GM19193 (cell line): ENCODE measurements around the gene CRTAC1.

Experiments
- POLR2A ChIP-seq: IDR thresholded peaks from 4 replicates; pipeline ENCODE4 v1.6.1; 2011; ENCODE audit not compliant: insufficient read depth, insufficient read length; ENCODE audit errors: extremely low read depth

CRTAC1 gene

DNA sequence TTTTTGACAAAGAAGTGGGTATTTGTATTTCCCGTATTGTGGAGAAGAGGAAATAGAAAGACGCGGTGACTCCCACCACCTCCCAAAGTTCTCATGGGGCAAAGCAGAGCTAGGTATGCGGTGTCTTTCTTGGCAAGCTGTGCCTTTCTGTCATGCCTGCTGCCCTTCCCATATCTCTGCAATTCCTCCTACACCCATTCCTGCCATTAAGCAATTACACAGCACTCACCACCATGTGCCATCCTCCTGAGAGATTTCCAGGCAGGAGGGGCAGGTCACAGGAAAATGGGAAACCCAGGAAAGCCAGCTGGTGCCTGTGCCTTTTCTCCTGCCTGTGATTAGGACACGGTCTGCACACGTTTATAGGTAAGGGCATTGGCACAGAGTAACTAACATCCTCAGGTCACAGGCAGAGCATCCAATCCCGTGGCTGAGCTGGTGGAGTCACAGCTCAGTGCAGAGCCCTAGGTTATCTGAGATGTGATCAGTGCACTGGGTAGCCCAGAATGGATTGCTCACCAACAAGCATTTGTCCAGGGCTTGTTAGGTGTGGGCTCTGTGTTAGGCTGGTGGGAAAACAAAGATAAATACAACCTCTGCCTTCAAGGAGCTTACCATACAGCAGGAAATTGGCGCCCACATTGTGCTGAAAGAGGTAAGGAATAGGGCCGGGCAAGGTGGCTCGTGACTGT lies 9.4 kb upstream of the CRTAC1 start:
- TF ChIP-seq POLR2A, result no peak

DNA sequence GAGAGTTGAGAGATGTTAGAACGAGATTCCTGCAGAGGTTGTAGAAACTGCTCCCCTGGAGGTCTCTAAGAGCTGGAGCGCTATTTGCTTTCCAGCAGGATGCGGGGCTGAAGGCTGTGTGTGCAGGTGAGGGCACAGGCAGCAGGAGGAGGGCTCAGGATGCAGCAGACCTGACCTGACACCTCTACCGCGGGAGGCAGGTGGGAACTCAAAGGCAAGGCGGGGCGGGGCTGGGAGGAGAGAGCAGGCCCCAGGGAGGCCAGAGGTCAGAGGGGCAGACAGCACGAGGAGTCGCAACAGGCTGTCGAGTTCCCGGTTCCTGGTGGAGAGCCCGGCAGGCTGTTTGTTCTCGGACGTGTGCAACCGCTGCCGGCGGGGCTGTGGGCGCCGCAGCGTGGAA lies 7.9 kb upstream of the CRTAC1 start:
- no peak for TF ChIP-seq POLR2A

- TF ChIP-seq POLR2A, result no peak
Measured at GRCh38 chr10:98035599-98035998, 5.2 kb upstream of the CRTAC1 start.

DNA sequence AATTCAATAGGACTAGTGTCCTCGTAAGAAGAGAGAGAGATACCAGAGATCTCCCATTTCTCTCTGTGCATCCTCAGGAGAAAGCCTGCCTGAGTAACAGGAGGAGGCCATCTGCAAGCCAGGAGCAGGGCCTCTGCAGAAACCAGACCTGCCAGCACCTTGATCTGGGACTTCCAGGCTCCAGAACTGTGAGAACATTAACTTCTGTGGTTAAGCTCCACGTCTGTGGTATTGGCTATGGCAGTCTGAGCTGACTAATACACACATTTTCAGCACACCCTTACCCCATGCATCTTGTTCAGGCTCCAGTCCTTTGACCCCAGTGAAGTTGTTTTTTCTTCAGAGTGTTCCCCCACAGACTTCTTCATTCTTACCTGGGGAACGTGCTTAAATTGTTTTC lies 3.1 kb upstream of the CRTAC1 start:
- no peak for TF ChIP-seq POLR2A

- TF ChIP-seq POLR2A, result no peak
Measured at GRCh38 chr10:98031440-98031839, 1.0 kb upstream of the CRTAC1 start.

GRCh38 chr10:98030991-98031431 lies 590 bp upstream of the CRTAC1 start:
- no peak for TF ChIP-seq POLR2A

DNA sequence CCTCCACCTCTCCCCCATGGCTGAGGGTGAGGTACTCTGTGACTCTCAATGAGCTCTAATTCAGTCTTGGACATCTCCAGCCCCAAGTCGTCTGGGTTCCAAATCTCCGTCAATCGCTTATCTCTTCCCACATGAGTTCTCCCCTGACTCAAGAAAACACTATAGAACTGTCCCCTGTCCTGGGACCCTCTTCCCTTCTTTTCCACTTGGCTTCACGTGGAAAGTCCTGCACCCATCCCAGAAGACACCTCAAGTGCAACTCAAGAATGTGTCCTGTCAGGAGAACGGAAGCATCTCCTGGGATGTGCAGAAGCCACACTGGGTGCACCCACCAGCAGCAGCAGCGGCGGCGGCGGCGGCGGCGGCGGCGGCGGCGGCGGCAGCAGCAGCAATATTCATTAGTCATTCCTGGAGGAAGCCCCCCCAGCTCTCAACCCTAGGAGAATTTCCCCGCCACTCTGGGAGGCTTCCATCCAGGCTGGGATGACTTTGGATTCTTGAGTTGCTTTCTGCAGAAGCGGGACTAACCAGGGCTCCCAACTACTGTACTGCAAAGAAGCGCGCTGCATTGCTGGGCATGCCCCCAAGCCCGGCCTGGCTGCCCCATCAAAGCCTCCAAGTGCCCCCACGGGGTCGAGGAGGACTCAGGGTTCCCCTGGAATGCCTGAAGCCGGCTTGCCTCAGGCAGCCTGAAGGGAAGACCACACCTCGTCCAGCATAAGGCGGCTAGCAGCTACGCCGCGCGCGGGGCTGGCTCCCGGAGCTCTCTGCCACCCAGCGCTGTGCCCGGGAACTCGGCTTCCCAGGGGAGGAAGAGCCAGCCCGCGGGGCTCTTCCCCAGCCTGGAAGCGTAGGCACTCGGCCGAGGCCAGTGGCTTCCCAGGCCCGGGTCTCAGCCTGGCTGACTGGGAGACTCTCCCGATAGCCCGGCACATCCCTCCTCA lies 1.0 kb downstream of the CRTAC1 start:
- no peak for TF ChIP-seq POLR2A

DNA sequence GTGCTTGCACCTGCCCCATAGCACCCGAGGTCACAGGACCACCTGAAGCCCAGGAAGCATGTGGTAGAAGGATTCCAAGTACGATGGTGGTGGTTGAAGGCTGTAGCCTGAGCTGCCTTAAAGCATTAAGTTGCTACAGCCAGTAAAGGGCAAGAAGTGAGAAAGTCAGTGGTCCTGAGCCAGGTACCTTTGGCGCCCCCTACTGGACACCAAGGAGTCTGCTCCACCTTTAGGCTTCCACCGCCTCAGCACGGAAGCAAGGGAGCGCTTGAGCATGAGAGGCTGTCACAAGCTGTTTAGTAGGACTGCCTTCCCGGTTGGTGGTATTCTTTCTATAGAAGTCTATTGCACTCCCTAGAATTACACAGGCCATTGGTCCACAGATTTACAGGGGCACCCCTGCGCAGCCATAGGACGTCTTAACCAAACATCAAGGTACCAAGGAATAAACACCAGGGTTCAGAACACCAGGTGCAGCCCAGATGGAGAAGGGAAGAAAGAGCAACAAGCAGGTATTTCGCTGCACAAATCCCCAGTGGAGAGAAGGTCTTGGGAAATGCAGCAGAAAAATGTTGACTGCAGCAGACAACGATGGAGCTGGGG lies 2.2 kb downstream of the CRTAC1 start:
- no peak for TF ChIP-seq POLR2A

DNA sequence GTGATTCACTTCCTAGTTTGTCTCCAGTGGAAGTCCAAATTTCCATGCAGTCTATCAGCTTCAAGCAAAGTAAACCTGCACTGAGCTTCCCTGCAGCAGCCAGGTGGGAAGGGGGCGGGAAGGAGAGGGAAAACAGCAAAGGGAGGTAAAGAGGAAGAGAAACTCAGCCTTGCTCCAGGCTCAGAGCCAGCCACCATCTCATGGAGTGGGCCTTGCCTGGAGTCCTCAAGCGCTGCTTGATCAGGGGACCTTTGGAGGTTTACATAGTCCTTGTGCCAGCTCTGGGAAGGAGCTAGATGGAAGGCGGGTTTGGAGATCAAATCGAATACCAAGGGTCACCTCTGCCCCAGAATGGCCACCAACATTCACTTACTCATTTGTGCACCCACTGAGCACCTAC lies 7.4 kb downstream of the CRTAC1 start:
- TF ChIP-seq POLR2A, result no peak

- TF ChIP-seq POLR2A, result no peak
Measured at GRCh38 chr10:98020784-98021183, 9.6 kb downstream of the CRTAC1 start.

GRCh38 chr10:98020254-98020653 lies 10.2 kb downstream of the CRTAC1 start:
- TF ChIP-seq POLR2A, result no peak

GRCh38 chr10:98019784-98020183 lies 10.6 kb downstream of the CRTAC1 start:
- TF ChIP-seq POLR2A, result no peak

- TF ChIP-seq POLR2A, result no peak
Measured at GRCh38 chr10:98016772-98017475, 13.5 kb downstream of the CRTAC1 start.

DNA sequence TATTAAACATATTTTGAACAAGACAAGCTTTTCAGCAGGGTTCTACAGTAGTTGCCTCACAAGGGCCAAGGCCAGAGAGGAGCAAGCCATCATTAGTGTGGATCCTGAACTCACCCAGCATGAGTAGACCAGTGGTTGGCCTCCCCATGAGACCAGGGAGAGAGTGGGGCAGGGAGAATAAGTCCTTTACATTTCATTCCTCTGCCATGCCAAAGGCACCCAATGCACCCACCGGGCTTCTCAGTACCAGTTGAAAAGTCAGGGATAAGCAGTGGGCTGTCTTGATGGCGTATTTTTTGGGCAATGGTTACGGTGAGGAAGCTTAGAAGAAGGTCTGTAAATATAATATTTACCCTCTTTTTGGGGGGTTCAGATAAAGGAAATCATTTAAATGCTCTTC lies 16.6 kb downstream of the CRTAC1 start:
- TF ChIP-seq POLR2A, result no peak

- TF ChIP-seq POLR2A, result no peak
Measured at GRCh38 chr10:98013122-98013521, 17.3 kb downstream of the CRTAC1 start.
